MM.1S (cell line): ENCODE results near the gene SORCS2.

Source experiments
- CTCF ChIP-seq: fragments of 300-600 bp; sonication (generic); IDR thresholded peaks from 2 replicates; pipeline ENCODE4 v1.5.1; 2016; ENCODE audit warnings: antibody characterized with exemption, low read length, mixed read lengths
- EZH2phosphoT487 ChIP-seq: fragments of 300-600 bp; sonication (generic); IDR thresholded peaks from 2 replicates; pipeline ENCODE4 v1.6.1; 2018; ENCODE audit warnings: antibody characterized with exemption, low read length

GRCh38 chr4:7460566-7460965, 268.2 kb downstream of the SORCS2 start:
- TF ChIP-seq CTCF (no peak), EZH2phosphoT487 (no peak)
